ENCODE results near the gene NCK1.

- no peak for TF ChIP-seq CTCF (IDR thresholded peaks at IDR 0.05; ENCODE audit: low read depth, low read length, poor library complexity, severe bottlenecking)
- TF ChIP-seq EZH2phosphoT487 (IDR thresholded peaks at IDR 0.05; ENCODE audit: borderline replicate concordance, low read length), result no peak
These were observed 126.6 kb downstream of the NCK1 start for GRCh38 chr3:136988651-136989050.
